Measurements from ENCODE around the gene JAGN1. TPM values are rescaled to one million over a fixed set of nuclear protein-coding genes. Genes with fewer than 3 reads are reported as not detected.

JAGN1 gene
- total and polyA plus RNA-seq, 9 of the 15 experiments (the other 6 are each of a cell fraction or from before 2014, with no cell fraction given), result 31.6 to 77.8 (median 40.3) TPM

GRCh38 chr3:9890249-9891071 is at the start of gene JAGN1 (continued):
- TF ChIP-seq E2F5 (CRISPR knock-in tag; IDR thresholded peaks at IDR 0.05) (peak; percentile 82; the same call in 1 of the 2 replicates), ZNF212 (CRISPR knock-in tag; IDR thresholded peaks at IDR 0.05) (peak; percentile 73; the same call in 1 of the 2 replicates), E2F8 (IDR thresholded peaks at IDR 0.05; ENCODE audit: low read depth, partially characterized antibody) (peak; percentile 53), IRF1 (CRISPR knock-in tag; IDR thresholded peaks at IDR 0.05; ENCODE audit: borderline replicate concordance) (0 out of 2 replicates have a peak, but pooled peaks have one; percentile 14), ZBTB7A (IDR thresholded peaks at IDR 0.05; ENCODE audit: borderline replicate concordance, control insufficient read depth, low read depth, low read length) (peak; percentile 69), RBM14 (IDR thresholded peaks at IDR 0.05; ENCODE audit: borderline replicate concordance, insufficient read depth, low read depth, low read length) (0 out of 2 replicates have a peak, but pooled peaks have one; percentile 75), NR2F6 (CRISPR knock-in tag; IDR thresholded peaks at IDR 0.05) (no peak), EGR1 (conservative IDR thresholded peaks at IDR 0.05) (peak; percentile 98), AFF4 (CRISPR knock-in tag; IDR thresholded peaks at IDR 0.05) (peak; percentile 81; the same call in 1 of the 2 replicates), ZNF408 (CRISPR knock-in tag; IDR thresholded peaks at IDR 0.05; ENCODE audit: low read depth) (no peak), ZNF316 (IDR thresholded peaks at IDR 0.05) (peak; percentile 26; the same call in 1 of the 2 replicates), SIN3B (IDR thresholded peaks at IDR 0.05; ENCODE audit: low read depth) (peak; percentile 86), ZC3H8 (IDR thresholded peaks at IDR 0.05) (no peak), MYC (IDR thresholded peaks at IDR 0.05; ENCODE audit: low read depth, low read length) (peak; percentile 92), MYC (CRISPR knock-in tag; IDR thresholded peaks at IDR 0.05; ENCODE audit: borderline replicate concordance, low read depth) (peak; percentile 93; the same call in 1 of the 2 replicates), SRSF3 (IDR thresholded peaks at IDR 0.05; ENCODE audit: insufficient read depth, low read length) (peak; percentile 83; the same call in 1 of the 2 replicates)

Data from K562 (cell line).